PC-3 (cell line): ENCODE results near the gene TOLLIP. TPM values are rescaled to one million over a fixed set of nuclear protein-coding genes. Genes with fewer than 3 reads are reported as not detected.

Experiments
- ATAC-seq: fragments of 200-7000 bp; cut with Tn5 transposase; 2 replicates; pipeline ENCODE4 v1.9.1; 2020; ENCODE audit warnings: mild to moderate bottlenecking, moderate library complexity
- BruUV-seq: library from RNA; stranded (reverse); fragments of 400-500 nt; replicated peaks from 2 replicates; lab custom pipeline; 2021; lab: Mats Ljungman, UMichigan
- CTCF ChIA-PET: fragments of 300-600 bp; sonication (Branson Sonifier 250); formaldehyde crosslinking; loops from one replicate; lab custom pipeline; 2022; ENCODE audit warnings: antibody characterized with exemption; lab: Charles Lee
- POLR2A ChIA-PET: fragments of 300-600 bp; sonication (Branson Sonifier 250); formaldehyde crosslinking; loops from one replicate; lab custom pipeline; 2022; ENCODE audit warnings: antibody characterized with exemption; ENCODE audit not compliant: unreplicated experiment; lab: Charles Lee
- DNase-seq: peaks from one replicate; pipeline ENCODE4 v3.0.0-alpha.2; 2015
- H2AFZ ChIP-seq: fragments of 300-600 bp; sonication (generic); 2 replicates; pipeline ENCODE4 v1.6.0; 2016; ENCODE audit warnings: antibody characterized with exemption, low read length
- H3F3A ChIP-seq: fragments of 300-600 bp; sonication (generic); one replicate; pipeline ENCODE4 v1.6.0; 2017; ENCODE audit warnings: antibody characterized with exemption, low read length, control low read depth, mild to moderate bottlenecking; ENCODE audit not compliant: unreplicated experiment
- H3K27ac ChIP-seq: fragments of 300-600 bp; sonication (generic); 2 replicates; pipeline ENCODE4 v1.5.1; 2016; ENCODE audit warnings: mild to moderate bottlenecking, low read length
- H3K27me3 ChIP-seq: fragments of 300-600 bp; sonication (generic); 2 replicates; pipeline ENCODE4 v1.6.1; 2016; ENCODE audit warnings: low read length, mixed read lengths
- H3K36me3 ChIP-seq: fragments of 300-600 bp; sonication (generic); 2 replicates; pipeline ENCODE4 v1.6.1; 2016; ENCODE audit warnings: low read depth, mixed run types, low read length, mixed read lengths
- H3K4me1 ChIP-seq: fragments of 300-600 bp; sonication (generic); 2 replicates; pipeline ENCODE4 v1.5.1; 2016; ENCODE audit warnings: low read length; ENCODE audit not compliant: insufficient read depth
- H3K4me2 ChIP-seq: fragments of 300-600 bp; sonication (generic); 2 replicates; pipeline ENCODE4 v1.6.0; 2016; ENCODE audit warnings: low read length
- H3K4me3 ChIP-seq: fragments of 300-600 bp; sonication (generic); 2 replicates; pipeline ENCODE4 v1.5.1; 2016; ENCODE audit warnings: mild to moderate bottlenecking, low read length, mixed read lengths
- H3K79me2 ChIP-seq: fragments of 300-600 bp; sonication (generic); 2 replicates; pipeline ENCODE4 v1.6.1; 2017; ENCODE audit warnings: low read length, mixed read lengths
- H3K9ac ChIP-seq: fragments of 300-600 bp; sonication (generic); 2 replicates; pipeline ENCODE4 v1.6.0; 2016; ENCODE audit warnings: mild to moderate bottlenecking, low read length
- H3K9me2 ChIP-seq: fragments of 300-600 bp; sonication (generic); replicated peaks from 2 replicates; pipeline ENCODE4 v1.6.1; 2016; ENCODE audit warnings: mixed run types, low read length, mixed read lengths
- H3K9me3 ChIP-seq: fragments of 300-600 bp; sonication (generic); 2 replicates; pipeline ENCODE4 v1.6.1; 2016; ENCODE audit warnings: low read length, mixed read lengths
- H4K20me1 ChIP-seq: fragments of 300-600 bp; sonication (generic); 2 replicates; pipeline ENCODE4 v1.6.1; 2016; ENCODE audit warnings: low read length, mixed read lengths
- CTCF ChIP-seq: fragments of 300-600 bp; sonication (generic); conservative IDR thresholded peaks from 2 replicates; pipeline ENCODE4 v1.5.1; 2017; ENCODE audit warnings: antibody characterized with exemption, low read depth, mild to moderate bottlenecking, low read length
- EZH2 ChIP-seq: fragments of 300-600 bp; sonication (generic); IDR thresholded peaks from one replicate; pipeline ENCODE4 v1.6.1; 2017; ENCODE audit warnings: antibody characterized with exemption, mild to moderate bottlenecking, low read length; ENCODE audit not compliant: unreplicated experiment
- EZH2phosphoT487 ChIP-seq: fragments of 300-600 bp; sonication (generic); IDR thresholded peaks from 2 replicates; pipeline ENCODE4 v1.6.1; 2018; ENCODE audit warnings: mild to moderate bottlenecking, antibody characterized with exemption, low read length, borderline replicate concordance
- intact Hi-C: fragments of 100-400 bp; cut with micrococcal nuclease; formaldehyde crosslinking; loops from 2 replicates; pipeline ENCODE4 v1.9.0; 2023
- total RNA-seq: library from RNA; depleted of rRNA; stranded (reverse); fragments of >200 nt; gene quantifications from 2 replicates; pipeline ENCODE4 v1.2.3, GENCODE V29; 2014

Gene TOLLIP
- total RNA-seq, 1 experiment from 2014 or later = 43.2 TPM

GRCh38 chr11:1230456-1231395 lies 78.7 kb downstream of the TOLLIP start:
- Histone ChIP-seq H3K79me2 (no peaks in the 10 kb centered on the region), H3F3A (no peaks in the 10 kb centered on the region), H3K27ac (no peak overlapping the region), H3K9me2 (no peaks in the 10 kb centered on the region), H3K36me3 (no peaks in the 10 kb centered on the region), H3K27me3 (no peaks in the 10 kb centered on the region), H4K20me1 (no peaks in the 10 kb centered on the region), H3K4me1 (no peaks in the 10 kb centered on the region), H3K9ac (no peak overlapping the region), H3K9me3 (no peaks in the 10 kb centered on the region), H3K4me3 (no peak overlapping the region), H3K4me2 (no peak overlapping the region), H2AFZ (no peak overlapping the region)
- CTCF ChIA-PET = no interaction called here
- no peak for TF ChIP-seq EZH2
- TF ChIP-seq EZH2phosphoT487 = no peak
- intact Hi-C loops = no loop called here
- DNase-seq (no peak), ATAC-seq (no peak)
- POLR2A ChIA-PET = no interaction called here
- no TSS peak for BruUV-seq

GRCh38 chr11:1230121-1230455 lies 79.3 kb downstream of the TOLLIP start:
- ATAC-seq = no peak
- POLR2A ChIA-PET = no interaction called here
- Histone ChIP-seq H3K4me2 (no peak overlapping the region), H3K9me2 (no peaks in the 10 kb centered on the region), H4K20me1 (no peaks in the 10 kb centered on the region), H3K9ac (no peak overlapping the region), H3K27me3 (no peaks in the 10 kb centered on the region), H3K79me2 (no peaks in the 10 kb centered on the region), H3K27ac (no peak overlapping the region), H3K4me1 (no peaks in the 10 kb centered on the region), H3K9me3 (no peaks in the 10 kb centered on the region), H3F3A (no peaks in the 10 kb centered on the region), H2AFZ (no peak overlapping the region), H3K36me3 (no peaks in the 10 kb centered on the region), H3K4me3 (no peak overlapping the region)
- intact Hi-C loops = no loop called here
- CTCF ChIA-PET = no interaction called here
- no peak for DNase-seq
- no TSS peak for BruUV-seq
- TF ChIP-seq CTCF (no peak), EZH2phosphoT487 (no peak), EZH2 (no peak)

- Histone ChIP-seq H3K27me3 (no peaks in the 10 kb centered on the region), H3F3A (no peaks in the 10 kb centered on the region), H4K20me1 (no peaks in the 10 kb centered on the region), H3K79me2 (no peaks in the 10 kb centered on the region), H3K9ac (no peak overlapping the region), H3K4me2 (no peak overlapping the region), H3K9me2 (no peaks in the 10 kb centered on the region), H3K4me1 (peaks cover 3% of the 10 kb centered on the region; the same call in 1 of the 2 replicates), H2AFZ (no peak overlapping the region), H3K9me3 (no peaks in the 10 kb centered on the region), H3K4me3 (no peak overlapping the region), H3K27ac (no peak overlapping the region), H3K36me3 (no peaks in the 10 kb centered on the region)
- DNase-seq (no peak), ATAC-seq (no peak)
- no TSS peak for BruUV-seq
- TF ChIP-seq EZH2 (no peak), CTCF (no peak), EZH2phosphoT487 (no peak)
- ChIA-PET CTCF (no interaction called here), POLR2A (no interaction called here)
- intact Hi-C loops = no loop called here
These were observed 79.8 kb downstream of the TOLLIP start for GRCh38 chr11:1229471-1230120.
